ENCODE results near the gene CAMTA1. TPM values are rescaled to one million over a fixed set of nuclear protein-coding genes. Genes with fewer than 3 reads are reported as not detected.
A peak's percentile ranks its signal among the peaks of the same experiment; 100 is the strongest.

The CAMTA1 gene
- total RNA-seq, 1 donor from 2014 or later: 160 TPM

- Histone ChIP-seq H3K27me3 (ENCODE audit: low read depth) (no peaks in the 10 kb centered on the region), H3K27ac (replicated peaks) (no peak overlapping the region), H3K36me3 (no peaks in the 10 kb centered on the region), H3K9me3 (replicated peaks) (no peaks in the 10 kb centered on the region), H3K4me1 (peaks cover 9% of the 10 kb centered on the region), H3K4me3 (no peak overlapping the region)
- intact Hi-C loops (cut with micrococcal nuclease): no loop called here
- TF ChIP-seq CTCF (IDR thresholded peaks at IDR 0.05; ENCODE audit: borderline replicate concordance): no peak
- DNase-seq: no peak
Observed at GRCh38 chr1:7450838-7451237, 665.6 kb downstream of the CAMTA1 start.

- Histone ChIP-seq H3K4me1 (peaks cover 9% of the 10 kb centered on the region), H3K27me3 (ENCODE audit: low read depth) (no peaks in the 10 kb centered on the region), H3K36me3 (no peaks in the 10 kb centered on the region), H3K27ac (replicated peaks) (no peak overlapping the region), H3K9me3 (replicated peaks) (no peaks in the 10 kb centered on the region), H3K4me3 (no peak overlapping the region)
- intact Hi-C loops (cut with micrococcal nuclease): no loop called here
- DNase-seq: no peak
- TF ChIP-seq CTCF (IDR thresholded peaks at IDR 0.05; ENCODE audit: borderline replicate concordance): no peak
Observed at GRCh38 chr1:7453038-7453437, 667.8 kb downstream of the CAMTA1 start.

GRCh38 chr1:7454052-7454815 lies 669.0 kb downstream of the CAMTA1 start:
- Histone ChIP-seq H3K9me3 (replicated peaks) (no peaks in the 10 kb centered on the region), H3K27ac (replicated peaks) (no peak overlapping the region), H3K4me1 (peaks cover 9% of the 10 kb centered on the region), H3K36me3 (no peaks in the 10 kb centered on the region), H3K27me3 (ENCODE audit: low read depth) (no peaks in the 10 kb centered on the region), H3K4me3 (no peak overlapping the region)
- intact Hi-C loops (cut with micrococcal nuclease): no loop called here
- peak; percentile 31 for DNase-seq
- TF ChIP-seq CTCF (IDR thresholded peaks at IDR 0.05; ENCODE audit: borderline replicate concordance): peak; percentile 61

- H3K27ac ChIP-seq (replicated peaks): no peak overlapping the region
- no peak for DNase-seq
- intact Hi-C loops (cut with micrococcal nuclease): no loop called here
- no peak for TF ChIP-seq CTCF (IDR thresholded peaks at IDR 0.05; ENCODE audit: borderline replicate concordance)
- H3K4me1 ChIP-seq: peaks cover 9% of the 10 kb centered on the region
- H3K9me3 ChIP-seq (replicated peaks): no peaks in the 10 kb centered on the region
- H3K4me3 ChIP-seq: no peak overlapping the region
- no peaks in the 10 kb centered on the region for H3K36me3 ChIP-seq
- no peaks in the 10 kb centered on the region for H3K27me3 ChIP-seq (ENCODE audit: low read depth)
Observed at GRCh38 chr1:7454895-7455784, 669.9 kb downstream of the CAMTA1 start.

GRCh38 chr1:7455796-7456721 lies 670.8 kb downstream of the CAMTA1 start:
- DNase-seq: no peak
- no peak for TF ChIP-seq CTCF (IDR thresholded peaks at IDR 0.05; ENCODE audit: borderline replicate concordance)
- peaks cover 9% of the 10 kb centered on the region for H3K4me1 ChIP-seq
- H3K4me3 ChIP-seq: no peak overlapping the region
- intact Hi-C loops (cut with micrococcal nuclease): no loop called here
- no peak overlapping the region for H3K27ac ChIP-seq (replicated peaks)
- H3K27me3 ChIP-seq (ENCODE audit: low read depth): no peaks in the 10 kb centered on the region
- no peaks in the 10 kb centered on the region for H3K9me3 ChIP-seq (replicated peaks)
- no peaks in the 10 kb centered on the region for H3K36me3 ChIP-seq

All from left ventricle myocardium inferior (tissue), 1 donor.